Choroid plexus epithelial cell (primary cell): ENCODE measurements around the gene NFKB2.
A peak's percentile ranks its signal among the peaks of the same experiment; 100 is the strongest.

Experiments used
- DNase-seq: peaks from one replicate; pipeline ENCODE4 v3.0.0-alpha.2; 2010; ENCODE audit warnings: low read depth
- H3K4me3 ChIP-seq: 2 replicates; pipeline ENCODE4 v1.5.1; 2011; ENCODE audit warnings: low read depth, mild to moderate bottlenecking, control low read depth, low read length, moderate library complexity
- TF ChIP-seq, protein P1 (sequence below): conservative IDR thresholded peaks from 2 replicates; pipeline ENCODE4 v1.5.1; 2011; ENCODE audit warnings: low read depth, mild to moderate bottlenecking, control low read depth, inconsistent platforms, low read length, moderate library complexity

The NFKB2 gene

DNA sequence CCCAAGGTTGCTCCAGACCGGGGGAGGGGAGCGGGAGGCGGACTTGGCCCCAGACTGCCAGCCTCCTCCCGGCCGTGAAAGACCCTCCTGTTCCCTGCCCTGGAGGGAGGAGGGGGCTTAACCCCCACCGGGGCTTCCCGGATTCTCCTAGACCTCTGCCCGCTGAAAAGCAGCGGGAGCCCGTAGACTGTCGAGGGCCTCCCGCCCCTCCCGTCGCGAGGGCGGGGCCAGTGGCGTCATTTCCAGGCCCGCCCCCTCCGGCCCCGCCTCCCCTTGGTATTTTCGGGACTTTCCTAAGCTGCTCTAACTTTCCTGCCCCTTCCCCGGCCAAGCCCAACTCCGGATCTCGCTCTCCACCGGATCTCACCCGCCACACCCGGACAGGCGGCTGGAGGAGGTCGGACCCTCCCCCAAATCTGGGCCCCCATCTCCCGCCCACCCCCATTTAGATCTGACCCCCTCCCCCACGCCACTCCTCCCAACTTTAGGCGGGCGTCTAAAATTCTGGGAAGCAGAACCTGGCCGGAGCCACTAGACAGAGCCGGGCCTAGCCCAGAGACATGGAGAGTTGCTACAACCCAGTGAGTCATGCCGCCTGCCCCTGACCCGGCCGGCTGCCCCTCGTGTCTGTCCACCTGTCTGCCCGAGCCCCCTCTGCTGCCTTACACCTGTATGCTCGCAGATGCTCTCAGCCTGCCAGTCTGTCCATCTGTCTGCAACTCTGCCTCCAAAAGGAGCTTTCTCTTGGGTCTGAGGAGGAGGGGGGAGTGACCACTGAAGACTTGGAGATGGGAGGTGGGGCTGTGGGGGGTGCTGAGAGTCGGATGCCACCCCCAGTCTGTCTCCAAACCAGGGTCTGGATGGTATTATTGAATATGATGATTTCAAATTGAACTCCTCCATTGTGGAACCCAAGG is at the start of gene NFKB2:
TSS of gene NFKB2 (plus strand) at position 306 of the 917 bp plus-strand sequence. CDS start at position 561, 255 bp downstream.
- peak within 1 kb of the TSS; percentile 72 for H3K4me3 ChIP-seq
- TF ChIP-seq, protein P1, sequence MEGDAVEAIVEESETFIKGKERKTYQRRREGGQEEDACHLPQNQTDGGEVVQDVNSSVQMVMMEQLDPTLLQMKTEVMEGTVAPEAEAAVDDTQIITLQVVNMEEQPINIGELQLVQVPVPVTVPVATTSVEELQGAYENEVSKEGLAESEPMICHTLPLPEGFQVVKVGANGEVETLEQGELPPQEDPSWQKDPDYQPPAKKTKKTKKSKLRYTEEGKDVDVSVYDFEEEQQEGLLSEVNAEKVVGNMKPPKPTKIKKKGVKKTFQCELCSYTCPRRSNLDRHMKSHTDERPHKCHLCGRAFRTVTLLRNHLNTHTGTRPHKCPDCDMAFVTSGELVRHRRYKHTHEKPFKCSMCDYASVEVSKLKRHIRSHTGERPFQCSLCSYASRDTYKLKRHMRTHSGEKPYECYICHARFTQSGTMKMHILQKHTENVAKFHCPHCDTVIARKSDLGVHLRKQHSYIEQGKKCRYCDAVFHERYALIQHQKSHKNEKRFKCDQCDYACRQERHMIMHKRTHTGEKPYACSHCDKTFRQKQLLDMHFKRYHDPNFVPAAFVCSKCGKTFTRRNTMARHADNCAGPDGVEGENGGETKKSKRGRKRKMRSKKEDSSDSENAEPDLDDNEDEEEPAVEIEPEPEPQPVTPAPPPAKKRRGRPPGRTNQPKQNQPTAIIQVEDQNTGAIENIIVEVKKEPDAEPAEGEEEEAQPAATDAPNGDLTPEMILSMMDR, result no peak
- DNase-seq, result peak; percentile 90

DNA sequence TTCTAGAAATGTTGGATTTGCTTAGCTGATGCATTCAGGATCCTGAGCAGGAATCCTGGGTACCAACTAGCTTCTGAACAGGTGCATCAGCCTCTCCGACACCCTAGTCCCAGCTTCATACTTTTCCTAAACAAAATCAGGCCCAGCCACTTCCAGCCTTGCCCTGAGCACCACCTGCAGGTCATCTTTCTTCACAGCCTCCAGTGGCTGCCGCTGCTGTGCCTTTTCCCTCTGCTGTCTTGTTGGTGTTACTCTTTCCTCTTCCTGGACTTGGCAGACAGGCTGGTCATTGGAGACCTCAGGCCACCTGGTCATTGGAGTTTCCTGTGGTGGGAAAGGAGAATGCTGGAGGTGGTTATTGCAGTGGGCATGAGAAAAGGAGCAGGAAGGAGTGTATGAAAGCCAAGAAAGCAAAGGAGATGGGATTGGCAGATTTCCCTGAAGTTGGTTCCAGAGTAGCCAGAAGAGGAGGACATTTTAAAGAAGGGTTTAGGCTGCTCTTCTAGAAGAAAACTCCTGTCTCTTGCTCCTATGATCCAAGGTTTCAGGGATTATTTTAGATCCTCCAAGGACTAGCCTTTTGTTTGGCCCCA is 48.2 kb upstream of the NFKB2 start:
- DNase-seq, result peak; percentile 66
- TF ChIP-seq, protein P1, result peak; percentile 82
- H3K4me3 ChIP-seq, result no peak overlapping the region

DNA sequence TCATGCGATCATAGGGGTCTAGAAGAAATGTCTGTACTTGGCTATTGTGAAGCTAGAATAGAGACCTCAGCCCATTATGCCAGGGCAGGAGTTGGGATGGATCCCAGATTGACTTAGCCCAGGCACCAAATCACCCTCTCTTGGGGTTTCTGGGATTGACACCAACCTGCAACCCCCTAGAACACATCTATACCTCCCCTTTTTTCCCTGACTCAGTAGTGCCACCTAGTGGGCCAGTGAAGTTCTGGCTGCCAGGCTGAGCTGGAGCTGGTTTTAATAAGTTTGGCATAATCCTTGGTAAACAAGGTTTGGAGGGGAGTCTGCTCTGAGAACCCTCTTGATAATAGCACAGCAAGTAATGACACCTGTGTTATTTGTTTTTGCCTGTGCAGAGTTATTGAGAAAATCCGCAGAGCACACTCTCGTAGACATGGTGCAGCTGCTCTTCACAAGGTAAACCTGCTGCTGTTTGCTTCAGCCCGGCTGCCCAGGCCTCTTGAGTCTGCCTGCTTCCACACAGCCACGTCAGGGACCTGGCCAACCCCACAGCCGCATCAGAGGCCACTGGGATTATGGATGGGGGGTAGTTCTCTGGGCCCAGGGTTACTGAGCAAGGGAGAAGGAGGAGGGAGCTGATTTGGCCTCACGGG is 43.3 kb upstream of the NFKB2 start:
- H3K4me3 ChIP-seq, result no peak overlapping the region
- TF ChIP-seq, protein P1, result peak; percentile 93
- peak; percentile 71 for DNase-seq

DNA sequence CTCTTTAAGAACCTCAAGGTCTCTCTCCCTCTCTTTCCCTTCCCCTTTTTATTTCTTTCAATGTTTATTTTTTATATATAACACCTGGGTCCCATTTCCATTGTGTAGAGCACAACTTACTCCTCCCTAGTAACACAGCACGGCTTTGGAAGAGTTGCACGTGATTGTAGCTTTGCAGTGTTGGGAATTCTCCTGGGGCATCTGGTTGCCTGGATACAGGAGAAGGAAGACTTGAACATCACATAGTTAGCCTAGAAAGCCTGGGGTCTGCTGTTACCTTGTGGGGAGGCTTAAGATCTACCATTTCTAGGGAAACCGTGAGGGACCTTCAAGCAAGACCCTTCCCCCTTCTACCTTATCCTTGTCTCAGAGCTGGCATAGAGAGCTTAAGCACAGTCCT is 41.1 kb upstream of the NFKB2 start:
- DNase-seq, result no peak
- TF ChIP-seq, protein P1, result no peak
- H3K4me3 ChIP-seq, result no peak overlapping the region

DNA sequence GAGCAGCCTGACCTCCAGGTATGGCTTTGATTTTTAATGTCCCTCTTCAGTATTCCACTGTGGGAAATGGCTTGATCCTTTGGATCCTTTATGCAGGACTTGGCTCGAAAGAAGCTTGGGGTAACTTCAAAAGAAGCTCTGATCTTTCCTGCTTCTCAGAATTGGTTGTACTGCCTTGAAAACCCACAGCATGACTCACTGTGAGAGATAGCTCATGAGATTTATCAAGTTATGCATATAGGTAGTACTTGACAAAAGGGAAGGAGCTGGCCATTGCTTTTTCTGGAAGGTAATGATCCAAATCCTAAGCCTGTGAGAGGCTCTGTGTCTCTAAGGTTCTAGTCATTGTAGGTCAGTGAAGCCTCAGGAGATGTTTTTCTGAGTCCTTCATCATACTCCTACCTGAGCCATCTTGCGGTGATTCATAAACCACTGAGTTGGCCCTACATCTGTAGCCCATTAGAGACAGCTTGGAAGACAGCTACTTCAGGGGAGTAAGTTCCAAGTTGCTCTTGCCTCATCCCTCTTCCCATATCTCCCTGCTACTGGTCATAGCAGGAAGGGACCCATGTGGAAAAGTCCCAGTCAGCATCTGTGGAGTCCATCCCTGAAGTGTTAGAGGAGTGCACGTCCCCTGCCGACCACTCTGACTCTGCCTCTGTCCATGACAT is 36.7 kb upstream of the NFKB2 start:
- DNase-seq, result no peak
- TF ChIP-seq, protein P1, result no peak
- no peak overlapping the region for H3K4me3 ChIP-seq

DNA sequence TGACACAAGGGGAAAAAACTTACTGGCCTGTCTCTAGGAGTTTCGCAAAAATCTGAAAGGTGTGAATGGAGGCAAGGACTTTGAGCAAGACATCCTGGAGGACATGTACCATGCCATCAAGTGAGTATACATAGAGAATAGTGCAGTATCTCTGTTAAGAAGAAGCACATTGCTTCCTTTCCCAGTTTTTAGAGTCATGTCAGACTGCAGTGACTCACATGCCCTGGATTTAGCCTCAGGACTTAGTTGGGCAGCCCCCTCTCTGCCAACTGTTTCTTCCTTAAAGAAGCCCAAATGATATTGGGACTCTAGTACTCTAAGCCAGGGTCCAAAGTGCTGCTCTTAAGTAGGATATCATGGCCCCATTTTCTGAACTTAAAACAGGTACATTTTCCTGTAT is 28.1 kb upstream of the NFKB2 start:
- TF ChIP-seq, protein P1, result no peak
- no peak for DNase-seq
- H3K4me3 ChIP-seq, result no peak overlapping the region
